ENCODE results near the gene CCR8. TPM values are rescaled to one million over a fixed set of nuclear protein-coding genes. Genes with fewer than 3 reads are reported as not detected.

The CCR8 gene
- total RNA-seq, 1 donor from 2014 or later = not detected

GRCh38 chr3:39289107-39289506 is 40.4 kb upstream of the CCR8 start:
- Mint-ChIP-seq H3K36me3 (no peaks in the 10 kb centered on the region), H3K27ac (no peak overlapping the region), H3K4me1 (ENCODE audit: unreplicated experiment) (peaks cover 3% of the 10 kb centered on the region), H3K9me3 (no peaks in the 10 kb centered on the region), H3K27me3 (no peaks in the 10 kb centered on the region), H3K4me3 (no peak overlapping the region)
- DNase-seq (ENCODE audit: extremely low spot score, unreplicated experiment) = no peak
- TF ChIP-seq CTCF (conservative IDR thresholded peaks at IDR 0.05) = no peak

GRCh38 chr3:39290255-39290654 is 39.3 kb upstream of the CCR8 start:
- no peak for DNase-seq (ENCODE audit: extremely low spot score, unreplicated experiment)
- Mint-ChIP-seq H3K27me3 (no peaks in the 10 kb centered on the region), H3K9me3 (no peaks in the 10 kb centered on the region), H3K4me3 (no peak overlapping the region), H3K27ac (no peak overlapping the region), H3K4me1 (ENCODE audit: unreplicated experiment) (peaks cover 3% of the 10 kb centered on the region), H3K36me3 (no peaks in the 10 kb centered on the region)
- TF ChIP-seq CTCF (conservative IDR thresholded peaks at IDR 0.05) = no peak

GRCh38 chr3:39291903-39292329 is 37.6 kb upstream of the CCR8 start:
- Mint-ChIP-seq H3K4me3 (no peak overlapping the region), H3K9me3 (no peaks in the 10 kb centered on the region), H3K36me3 (no peaks in the 10 kb centered on the region), H3K4me1 (ENCODE audit: unreplicated experiment) (peaks cover 3% of the 10 kb centered on the region), H3K27ac (no peak overlapping the region), H3K27me3 (no peaks in the 10 kb centered on the region)
- TF ChIP-seq CTCF (conservative IDR thresholded peaks at IDR 0.05) = peak; percentile 91
- DNase-seq (ENCODE audit: extremely low spot score, unreplicated experiment) = peak; percentile 81

- Mint-ChIP-seq H3K4me3 (no peak overlapping the region), H3K27me3 (no peaks in the 10 kb centered on the region), H3K4me1 (ENCODE audit: unreplicated experiment) (peaks cover 3% of the 10 kb centered on the region), H3K27ac (no peak overlapping the region), H3K36me3 (no peaks in the 10 kb centered on the region), H3K9me3 (no peaks in the 10 kb centered on the region)
- no peak for TF ChIP-seq CTCF (conservative IDR thresholded peaks at IDR 0.05)
- DNase-seq (ENCODE audit: extremely low spot score, unreplicated experiment) = no peak
These were observed 36.5 kb upstream of the CCR8 start for GRCh38 chr3:39292961-39293360.

- no peak overlapping the region for H3K4me3 Mint-ChIP-seq
- no peak for DNase-seq (ENCODE audit: extremely low spot score, unreplicated experiment)
- H3K27me3 Mint-ChIP-seq = no peaks in the 10 kb centered on the region
- no peaks in the 10 kb centered on the region for H3K36me3 Mint-ChIP-seq
- H3K9me3 Mint-ChIP-seq = no peaks in the 10 kb centered on the region
- no peaks in the 10 kb centered on the region for H3K4me1 Mint-ChIP-seq (ENCODE audit: unreplicated experiment)
- no peak for TF ChIP-seq CTCF (conservative IDR thresholded peaks at IDR 0.05)
- no peak overlapping the region for H3K27ac Mint-ChIP-seq
These were observed 34.9 kb upstream of the CCR8 start for GRCh38 chr3:39294446-39295183.
